IPS DF 4.7 (cell line): ENCODE measurements around the gene ZNF695.

Experiments used
- DNase-seq: peaks from one replicate; pipeline ENCODE4 v3.0.0-alpha.2; 2013; ENCODE audit warnings: low spot score; ENCODE audit errors: extremely low read depth

ZNF695 gene

GRCh38 chr1:246959944-246960693, 47.7 kb downstream of the ZNF695 start:
- no peak for DNase-seq

DNA sequence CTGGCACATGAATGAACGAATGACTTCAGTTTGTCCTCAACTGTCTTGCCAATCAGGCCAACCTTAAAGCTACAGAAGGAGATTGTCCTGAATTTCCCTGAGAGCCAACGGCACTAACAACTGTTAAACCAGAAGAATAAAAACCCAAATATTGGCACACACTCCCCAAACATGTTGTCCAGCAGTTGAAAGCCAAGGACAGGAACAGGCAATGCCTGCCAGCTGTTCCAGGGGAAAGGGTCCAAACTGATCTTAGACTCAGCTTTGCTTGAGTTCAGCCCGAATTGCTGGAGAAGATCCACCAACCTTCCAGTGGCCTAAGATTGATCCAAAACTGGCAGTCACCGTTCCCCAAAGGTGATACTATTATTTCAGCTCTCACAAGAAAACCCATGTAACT, 53.7 kb downstream of the ZNF695 start:
- DNase-seq, result no peak

GRCh38 chr1:246951413-246951812, 56.4 kb downstream of the ZNF695 start:
- DNase-seq, result no peak

- DNase-seq, result no peak
These were observed 57.9 kb downstream of the ZNF695 start for GRCh38 chr1:246949956-246950355.

DNA sequence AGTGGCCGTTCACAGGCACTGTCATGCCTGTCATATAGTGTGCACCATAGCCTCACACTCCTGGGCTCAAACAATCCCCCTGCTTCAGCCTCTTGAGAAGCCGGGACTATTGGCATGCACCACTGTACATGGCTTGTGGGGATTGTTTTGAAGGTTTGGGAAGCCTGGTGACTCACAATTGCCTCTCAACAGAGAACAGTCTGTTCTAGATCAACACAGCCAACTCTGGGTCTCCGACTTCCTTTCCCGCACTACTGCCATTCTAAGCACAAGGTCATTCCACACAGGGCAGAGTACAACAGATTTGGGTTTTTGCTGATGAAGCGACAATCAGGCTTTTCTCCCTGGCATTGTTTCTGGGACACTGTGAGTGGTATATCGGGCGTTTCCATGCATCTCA, 60.6 kb downstream of the ZNF695 start:
- DNase-seq, result no peak

GRCh38 chr1:246946366-246946765, 61.5 kb downstream of the ZNF695 start:
- DNase-seq, result no peak
